HTR-8/SVneo (cell line): ENCODE data around the gene HHAT.
"Not testable (repeated sequence)": the region's sequence is repeated elsewhere in the genome, so short reads cannot be mapped to it uniquely, and the experiment has no call there.

Experiments used
- DNase-seq: peaks from one replicate; pipeline ENCODE4 v3.0.0; 2011; ENCODE audit warnings: low spot score, mixed read lengths; ENCODE audit not compliant: insufficient read length
- FAIRE-seq: peaks from 2 replicates; lab custom pipeline; 2011; peaks lifted over from hg19 to GRCh38; lab: Jason Lieb, UNC

The HHAT gene

GRCh38 chr1:210654176-210654981, 325.7 kb downstream of the HHAT start:
- FAIRE-seq = no peak
- DNase-seq = no peak

DNA sequence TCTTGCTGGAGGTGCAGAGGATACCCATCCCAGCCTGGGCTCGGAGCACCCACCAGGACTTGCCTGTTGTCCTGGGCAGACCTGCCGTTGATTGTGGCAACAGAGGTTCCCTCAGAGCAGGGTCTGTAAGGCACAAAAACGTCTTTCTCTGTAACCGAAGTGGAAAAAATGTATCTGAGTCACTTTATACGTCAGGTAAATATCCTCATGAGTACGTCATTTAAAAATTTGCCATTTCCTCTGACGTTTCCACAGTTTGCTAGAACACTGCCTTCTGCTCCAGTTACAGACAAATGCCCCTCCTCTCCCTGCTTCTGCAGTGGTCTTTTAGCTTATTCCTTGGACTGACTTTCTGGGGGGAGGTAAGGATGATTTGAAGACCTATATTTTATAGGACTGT, 326.8 kb downstream of the HHAT start:
- FAIRE-seq (no peak), DNase-seq (no peak)

- FAIRE-seq (no peak), DNase-seq (no peak)
Measured at GRCh38 chr1:210657806-210658205, 329.1 kb downstream of the HHAT start.

GRCh38 chr1:210661520-210661919, 332.8 kb downstream of the HHAT start:
- not testable (repeated sequence) for FAIRE-seq, DNase-seq

GRCh38 chr1:210662291-210663050, 333.8 kb downstream of the HHAT start:
- FAIRE-seq (no peak), DNase-seq (no peak)

GRCh38 chr1:210663730-210664573, 335.2 kb downstream of the HHAT start:
- DNase-seq = no peak
- no peak for FAIRE-seq

DNA sequence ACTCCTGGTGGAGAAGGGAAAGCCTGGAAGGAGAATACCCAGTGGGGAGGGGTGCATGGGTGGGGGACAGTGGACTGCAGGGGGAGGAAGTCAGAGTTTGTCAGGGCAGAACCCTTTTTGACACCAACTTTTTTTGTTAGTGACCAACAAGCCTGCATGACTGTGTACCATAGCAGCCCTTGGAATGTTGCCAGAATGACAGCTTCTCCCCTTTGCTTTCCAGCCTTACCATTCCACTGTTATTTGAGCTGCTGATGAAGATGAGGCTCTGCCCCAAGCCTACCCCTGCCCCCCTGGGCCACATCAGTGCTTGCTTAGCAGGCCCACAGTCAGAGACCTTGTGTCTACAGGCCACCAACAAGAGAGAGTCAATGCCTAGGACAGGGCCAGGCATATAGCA, 341.2 kb downstream of the HHAT start:
- no peak for DNase-seq
- FAIRE-seq = no peak

GRCh38 chr1:210674151-210674550, 345.4 kb downstream of the HHAT start:
- FAIRE-seq = no peak
- no peak for DNase-seq

DNA sequence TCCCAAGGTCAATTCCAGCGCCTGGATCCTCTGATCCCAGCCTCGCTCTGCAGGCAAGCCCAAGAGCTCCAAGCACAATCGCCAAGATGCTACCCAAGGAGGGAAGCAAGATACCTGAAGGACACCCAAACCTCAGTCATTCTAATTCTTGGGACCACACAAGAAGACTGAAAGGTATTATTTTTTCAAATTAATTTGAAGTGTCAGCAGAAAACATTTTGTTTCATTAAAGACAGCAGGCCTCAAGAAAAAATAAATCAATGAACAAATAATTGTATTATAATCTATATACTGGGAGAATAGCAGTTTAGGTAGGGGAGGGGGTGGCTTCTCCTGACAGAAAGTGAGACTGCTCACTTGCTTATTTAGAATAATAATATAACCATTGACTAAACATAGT, 347.8 kb downstream of the HHAT start:
- FAIRE-seq = no peak

GRCh38 chr1:210677533-210677932, 348.8 kb downstream of the HHAT start:
- DNase-seq = no peak
- FAIRE-seq = no peak

More for the DNA sequence above, 347.8 kb downstream of the HHAT start:
- no peak for DNase-seq

DNA sequence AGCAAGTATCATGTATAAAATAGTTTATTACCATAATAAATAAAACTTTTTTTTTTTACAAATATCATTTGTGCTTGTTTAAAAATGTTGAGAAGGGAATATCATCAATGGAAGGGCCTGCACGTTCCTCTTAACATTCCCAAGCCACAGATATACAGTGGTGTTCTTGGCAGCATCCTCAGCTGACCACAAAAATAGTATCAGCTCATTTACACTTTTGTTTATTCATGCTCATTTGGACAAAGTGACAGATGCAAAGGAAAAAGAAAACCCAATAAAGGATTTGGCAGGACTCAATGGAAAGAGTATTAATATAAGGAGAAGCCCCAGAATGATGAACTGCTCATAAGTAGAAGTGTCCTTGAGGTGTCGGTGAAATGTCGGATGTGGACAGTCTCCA, 349.6 kb downstream of the HHAT start:
- DNase-seq (no peak), FAIRE-seq (no peak)

GRCh38 chr1:210681158-210681557, 352.5 kb downstream of the HHAT start:
- FAIRE-seq = no peak

DNA sequence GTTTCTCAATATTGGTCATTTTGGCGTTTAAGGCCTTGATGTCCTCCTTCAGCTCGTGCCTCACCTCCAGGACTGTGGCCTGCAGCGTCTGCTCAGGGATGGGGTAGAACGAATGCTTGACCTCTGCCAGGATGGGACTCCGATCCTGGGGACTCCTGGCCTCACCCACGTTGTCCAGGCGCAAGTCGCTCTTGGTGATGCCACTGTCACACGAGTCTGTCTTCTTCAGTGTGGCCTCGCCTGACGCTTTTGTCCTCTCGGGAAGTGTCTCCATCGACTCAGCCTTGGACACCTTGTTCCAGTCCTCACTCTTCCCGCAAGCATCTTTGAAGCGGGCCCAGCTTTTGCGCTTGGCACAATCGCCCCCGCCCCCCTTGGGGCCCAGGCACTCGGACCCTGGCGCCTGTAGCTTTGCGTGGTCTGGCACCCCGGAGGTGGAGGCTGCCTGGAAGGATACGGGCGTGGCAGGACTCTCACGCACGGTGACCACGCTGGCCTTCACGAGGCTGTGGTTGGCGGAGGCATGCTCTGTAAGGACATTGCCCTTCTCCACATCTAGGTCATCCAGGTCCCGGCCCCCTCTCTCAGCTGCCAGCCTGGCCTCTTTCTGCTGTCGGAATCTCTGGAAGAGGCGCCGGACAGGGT, 354.8 kb downstream of the HHAT start:
- no peak for FAIRE-seq
- no peak for DNase-seq

More at GRCh38 chr1:210681158-210681557, 352.5 kb downstream of the HHAT start:
- DNase-seq = no peak

DNA sequence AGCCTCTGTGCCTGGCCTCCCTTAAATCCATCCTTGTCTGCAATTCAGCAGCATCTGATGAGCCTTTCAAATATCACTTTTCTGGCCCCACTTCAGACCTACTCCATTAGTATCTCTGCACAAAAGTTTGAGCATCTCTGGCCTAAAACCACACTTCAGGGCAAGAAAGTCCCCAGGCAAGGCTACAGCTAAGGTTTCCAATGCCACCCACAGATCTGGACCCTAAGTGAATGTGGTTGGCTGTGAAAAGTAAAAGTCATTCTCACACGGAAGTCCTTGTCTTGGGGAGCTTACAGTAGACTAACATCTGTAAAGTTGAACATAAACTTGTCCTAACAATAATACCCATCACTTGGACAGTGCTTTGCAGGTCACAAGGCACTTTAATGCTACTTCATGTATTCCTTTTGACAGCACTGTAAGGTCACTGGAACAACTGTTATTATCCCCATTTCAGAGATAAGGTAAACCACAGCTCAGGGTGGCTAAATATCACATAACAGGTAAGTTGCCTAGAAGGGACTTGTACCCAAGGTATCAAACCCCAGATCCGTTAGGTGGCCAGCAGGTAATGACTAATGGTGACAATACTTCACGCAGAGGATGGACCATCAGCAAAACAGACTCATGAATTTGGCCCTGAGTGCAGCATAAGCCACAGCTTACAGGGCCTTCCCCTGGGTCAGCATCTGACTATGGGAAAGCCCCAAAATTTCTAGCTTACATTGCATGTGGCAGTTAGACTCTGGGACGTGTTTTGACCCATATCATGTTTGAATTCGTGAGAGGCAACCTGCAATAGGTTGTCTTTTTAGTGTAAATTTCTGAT, 356.0 kb downstream of the HHAT start:
- FAIRE-seq (no peak), DNase-seq (no peak)

- no peak for FAIRE-seq
Measured at GRCh38 chr1:210685295-210685650, 356.6 kb downstream of the HHAT start.

DNA sequence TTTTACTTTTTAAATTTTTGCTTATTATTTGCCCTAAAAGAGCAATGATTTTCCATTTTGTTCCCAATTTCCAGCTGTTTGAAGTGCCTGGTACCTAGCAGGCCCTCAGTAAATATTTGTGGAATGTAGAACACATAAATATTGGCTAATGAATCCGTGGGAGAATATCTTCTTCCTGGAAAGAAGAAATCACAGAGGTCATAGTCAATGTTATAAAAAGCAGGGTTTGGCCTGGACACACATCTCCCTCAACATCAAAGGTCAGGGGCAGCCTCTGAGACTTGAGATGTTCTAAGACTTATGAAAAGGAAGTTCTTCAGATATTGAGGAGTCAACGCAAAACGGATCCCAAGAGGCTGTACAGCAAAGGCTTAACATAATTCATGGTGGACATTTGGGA, 358.1 kb downstream of the HHAT start:
- FAIRE-seq (no peak), DNase-seq (no peak)

More at GRCh38 chr1:210685295-210685650, 356.6 kb downstream of the HHAT start:
- no peak for DNase-seq

DNA sequence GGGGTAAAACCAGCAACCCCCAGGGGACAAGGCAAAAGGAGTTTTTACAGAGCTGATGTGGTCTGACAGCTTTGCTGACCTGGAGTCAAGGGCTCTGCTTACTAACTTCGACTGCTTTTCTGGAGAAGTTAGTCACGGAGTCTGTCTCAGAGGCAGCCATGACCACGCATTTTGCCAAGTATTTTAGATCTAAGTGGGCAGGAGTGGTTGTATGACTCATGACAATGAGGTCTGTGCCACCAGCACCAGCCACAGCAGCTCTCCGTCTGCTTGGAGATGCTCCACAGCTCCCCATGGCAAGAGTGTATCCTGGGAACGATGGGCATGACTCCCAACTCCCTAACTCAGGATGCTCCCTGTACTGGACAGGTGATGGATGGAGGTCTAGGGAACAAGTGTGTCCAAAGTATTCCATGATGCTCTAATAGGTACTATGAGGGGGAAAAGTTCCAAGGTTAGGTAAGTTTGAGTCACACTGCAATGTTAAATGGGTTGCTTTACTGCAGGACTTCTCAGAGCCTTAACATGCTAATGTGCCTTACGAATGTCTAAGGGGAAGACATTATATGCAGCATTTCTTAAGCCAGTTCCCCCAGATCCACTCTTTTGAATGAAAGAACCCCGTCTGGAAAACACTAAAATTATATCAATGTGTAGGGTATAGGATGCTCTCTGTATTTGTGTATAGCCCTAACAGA, 359.0 kb downstream of the HHAT start:
- FAIRE-seq (no peak), DNase-seq (no peak)

DNA sequence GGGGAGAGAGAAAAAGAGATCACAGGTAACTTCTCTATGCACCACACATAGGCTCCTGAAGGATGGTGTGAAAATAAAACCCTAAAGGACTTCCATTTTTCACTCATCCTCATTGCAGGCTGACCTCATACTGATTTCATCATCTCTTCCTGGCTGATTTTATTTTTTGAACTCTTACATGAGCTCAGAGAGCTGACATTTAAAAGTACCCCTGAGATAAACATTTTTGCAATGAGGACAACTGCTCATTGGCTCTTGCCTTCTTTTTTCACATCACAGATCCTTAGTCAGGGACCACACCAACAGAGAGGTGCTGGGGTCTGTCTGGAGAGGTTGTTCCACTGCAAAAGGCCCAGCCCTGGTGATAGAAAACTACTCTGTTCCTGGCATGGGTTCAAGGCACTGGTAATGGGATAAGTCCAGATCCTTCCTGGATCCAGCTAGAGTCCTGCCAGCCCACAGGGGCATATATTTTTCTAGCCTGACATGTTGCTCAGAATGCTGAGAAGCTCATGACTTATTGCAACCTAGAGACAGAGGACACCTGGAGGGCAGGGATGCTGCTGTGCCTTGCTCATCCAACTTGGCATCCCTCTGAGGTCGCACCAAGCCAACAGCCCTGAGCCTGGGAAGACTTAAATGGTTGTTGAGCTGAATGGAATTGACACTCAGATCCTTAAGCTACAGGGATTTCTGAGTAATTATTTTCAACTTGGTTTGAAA, 360.0 kb downstream of the HHAT start:
- DNase-seq (no peak), FAIRE-seq (no peak)
